Memory B cell (primary cell): ENCODE measurements around the gene RYR1.
"Not testable (repeated sequence)": the region's sequence is repeated elsewhere in the genome, so short reads cannot be mapped to it uniquely, and the experiment has no call there.

ENCODE experiments used
- ATAC-seq: fragments of 150-1000 bp; cut with Tn5 transposase; 2 replicates; pipeline ENCODE4 v1.10.0; 2021; ENCODE audit warnings: low read depth, mild to moderate bottlenecking, moderate library complexity
- DNase-seq, 2 donors: peaks; one replicate each; pipeline ENCODE4 v3.0.0; 2022; ENCODE audit warnings: low spot score in 2 of 2
- H3K27ac Mint-ChIP-seq: one replicate; pipeline ENCODE4 v1.8.0; 2022; ENCODE audit warnings: mild to moderate bottlenecking, moderate library complexity, mixed read lengths
- H3K27me3 Mint-ChIP-seq: one replicate; pipeline ENCODE4 v1.8.0; 2022; ENCODE audit warnings: mixed read lengths
- H3K36me3 Mint-ChIP-seq: one replicate; pipeline ENCODE4 v1.8.0; 2022; ENCODE audit warnings: mild to moderate bottlenecking, mixed read lengths
- H3K4me1 Mint-ChIP-seq: one replicate; pipeline ENCODE4 v1.8.0; 2022; ENCODE audit warnings: mixed read lengths
- H3K4me3 Mint-ChIP-seq: one replicate; pipeline ENCODE4 v1.8.0; 2022; ENCODE audit warnings: mild to moderate bottlenecking, moderate library complexity, mixed read lengths
- H3K9me3 Mint-ChIP-seq: one replicate; pipeline ENCODE4 v1.8.0; 2022; ENCODE audit warnings: mixed read lengths

Gene RYR1

GRCh38 chr19:38427035-38427677 is 6.3 kb upstream of the RYR1 start:
- not testable (repeated sequence) for H3K27ac Mint-ChIP-seq, H3K27me3 Mint-ChIP-seq, DNase-seq, H3K36me3 Mint-ChIP-seq, H3K9me3 Mint-ChIP-seq
- H3K4me3 Mint-ChIP-seq = peak overlapping the region; percentile 3
- ATAC-seq = peak; percentile 65
- peaks cover 18% of the 10 kb centered on the region for H3K4me1 Mint-ChIP-seq

- Mint-ChIP-seq H3K27ac (no peak overlapping the region), H3K4me1 (peaks cover 25% of the 10 kb centered on the region), H3K9me3 (no peaks in the 10 kb centered on the region), H3K36me3 (no peaks in the 10 kb centered on the region), H3K27me3 (peaks cover 10% of the 10 kb centered on the region), H3K4me3 (no peak overlapping the region)
- ATAC-seq (no peak), DNase-seq (no peak)
Observed at GRCh38 chr19:38429055-38429810, 4.3 kb upstream of the RYR1 start.

- Mint-ChIP-seq H3K27ac (no peak overlapping the region), H3K36me3 (no peaks in the 10 kb centered on the region), H3K9me3 (no peaks in the 10 kb centered on the region), H3K4me3 (no peak overlapping the region), H3K4me1 (peaks cover 28% of the 10 kb centered on the region), H3K27me3 (peaks cover 12% of the 10 kb centered on the region)
- no peak for ATAC-seq
- no peak for DNase-seq
Observed at GRCh38 chr19:38429811-38430156, 3.7 kb upstream of the RYR1 start.

DNA sequence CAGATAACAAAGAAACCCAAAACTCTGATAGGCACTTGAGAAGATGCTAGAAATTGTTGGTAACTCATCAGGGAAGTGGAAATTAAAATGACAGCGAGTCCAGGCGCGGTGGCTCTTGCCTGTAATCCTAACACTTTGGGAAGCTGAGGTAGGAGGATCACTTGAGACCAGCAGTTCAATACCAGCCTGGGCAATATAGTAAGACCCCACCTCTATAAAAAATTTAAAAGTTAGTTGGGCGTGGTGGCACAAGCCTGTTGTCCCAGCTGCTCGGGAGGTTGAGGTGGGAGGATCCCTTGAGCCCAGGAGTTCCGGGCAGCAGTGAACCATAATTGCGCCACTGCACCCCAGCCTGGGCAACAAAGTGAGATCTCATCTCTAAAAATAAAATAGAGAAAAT is 2.6 kb upstream of the RYR1 start:
- H3K9me3 Mint-ChIP-seq = no peaks in the 10 kb centered on the region
- no peak overlapping the region for H3K27ac Mint-ChIP-seq
- H3K36me3 Mint-ChIP-seq = no peaks in the 10 kb centered on the region
- peaks cover 12% of the 10 kb centered on the region for H3K27me3 Mint-ChIP-seq
- no peak for DNase-seq
- H3K4me3 Mint-ChIP-seq = no peak overlapping the region
- ATAC-seq = no peak
- H3K4me1 Mint-ChIP-seq = peaks cover 21% of the 10 kb centered on the region

GRCh38 chr19:38434549-38435051 is 1.1 kb downstream of the RYR1 start:
- Mint-ChIP-seq H3K36me3 (no peaks in the 10 kb centered on the region), H3K27me3 (peaks cover 10% of the 10 kb centered on the region), H3K4me1 (peaks cover 10% of the 10 kb centered on the region), H3K9me3 (no peaks in the 10 kb centered on the region), H3K27ac (no peak overlapping the region), H3K4me3 (peak overlapping the region; percentile 24)
- no peak for ATAC-seq
- no peak for DNase-seq

DNA sequence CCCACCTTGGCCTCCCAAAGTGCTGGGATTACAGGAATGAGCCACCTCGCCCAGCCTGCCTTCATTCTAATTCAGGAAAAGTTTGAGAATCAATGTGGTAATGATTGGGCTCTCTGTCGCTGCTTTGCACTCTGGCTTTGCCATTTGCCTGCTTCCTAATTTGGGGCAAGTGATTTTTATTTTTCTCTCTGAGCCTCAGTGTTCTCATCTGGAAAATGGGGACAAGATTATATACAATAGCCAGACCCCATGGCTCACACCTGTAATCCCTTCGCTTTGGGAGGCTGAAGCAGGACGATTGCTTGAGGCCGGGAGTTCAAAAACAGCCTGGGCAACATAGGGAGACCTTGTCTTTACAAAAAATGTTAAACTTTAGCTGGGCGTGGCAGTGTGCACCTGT is 3.8 kb downstream of the RYR1 start:
- peaks cover 15% of the 10 kb centered on the region for H3K4me1 Mint-ChIP-seq
- H3K27me3 Mint-ChIP-seq = peaks cover 16% of the 10 kb centered on the region
- ATAC-seq (no peak), DNase-seq (no peak)
- H3K4me3 Mint-ChIP-seq = no peak overlapping the region
- H3K36me3 Mint-ChIP-seq = no peaks in the 10 kb centered on the region
- no peaks in the 10 kb centered on the region for H3K9me3 Mint-ChIP-seq
- H3K27ac Mint-ChIP-seq = no peak overlapping the region

DNA sequence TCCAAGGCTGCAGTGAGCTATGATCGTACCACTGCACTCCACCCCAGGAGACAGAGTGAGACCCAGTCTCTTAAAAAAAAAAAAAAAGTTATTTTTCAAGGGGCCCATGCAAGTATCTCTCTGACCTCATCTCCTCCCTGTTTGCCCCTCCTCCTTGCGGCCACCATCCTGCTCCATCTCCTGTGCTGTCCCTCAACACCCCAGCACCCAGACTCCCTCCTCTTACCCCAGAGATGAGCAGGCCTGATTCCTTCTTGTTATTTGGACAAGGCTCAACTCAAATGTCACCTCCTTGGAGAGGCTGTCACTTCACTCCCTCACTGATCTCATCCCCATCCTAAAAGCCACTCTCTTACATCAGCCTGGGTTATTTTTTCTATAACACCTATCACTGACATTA is 4.4 kb downstream of the RYR1 start:
- H3K4me1 Mint-ChIP-seq = peaks cover 15% of the 10 kb centered on the region
- ATAC-seq (no peak), DNase-seq (no peak)
- no peak overlapping the region for H3K27ac Mint-ChIP-seq
- H3K4me3 Mint-ChIP-seq = no peak overlapping the region
- H3K27me3 Mint-ChIP-seq = peaks cover 18% of the 10 kb centered on the region
- H3K9me3 Mint-ChIP-seq = no peaks in the 10 kb centered on the region
- no peaks in the 10 kb centered on the region for H3K36me3 Mint-ChIP-seq

DNA sequence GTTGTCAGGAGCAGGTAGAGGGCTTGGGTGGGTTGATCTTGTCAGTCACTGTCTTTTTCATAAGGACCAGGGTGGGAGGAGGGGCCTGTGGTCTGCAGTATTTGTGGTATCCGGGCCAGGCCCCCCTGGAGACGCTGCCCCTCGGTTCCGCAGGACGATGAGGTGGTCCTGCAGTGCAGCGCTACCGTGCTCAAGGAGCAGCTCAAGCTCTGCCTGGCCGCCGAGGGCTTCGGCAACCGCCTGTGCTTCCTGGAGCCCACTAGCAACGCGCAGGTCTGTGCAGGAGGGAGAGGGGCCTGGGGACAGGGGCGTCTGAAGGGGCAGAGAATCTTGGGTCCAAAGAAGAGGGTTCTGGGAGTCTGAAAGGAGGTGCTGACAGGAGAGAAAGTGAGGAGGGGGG is 7.1 kb downstream of the RYR1 start:
- H3K27me3 Mint-ChIP-seq = peaks cover 27% of the 10 kb centered on the region
- no peak overlapping the region for H3K27ac Mint-ChIP-seq
- ATAC-seq (no peak), DNase-seq (no peak)
- H3K36me3 Mint-ChIP-seq = no peaks in the 10 kb centered on the region
- no peak overlapping the region for H3K4me3 Mint-ChIP-seq
- peaks cover 5% of the 10 kb centered on the region for H3K4me1 Mint-ChIP-seq
- no peaks in the 10 kb centered on the region for H3K9me3 Mint-ChIP-seq

DNA sequence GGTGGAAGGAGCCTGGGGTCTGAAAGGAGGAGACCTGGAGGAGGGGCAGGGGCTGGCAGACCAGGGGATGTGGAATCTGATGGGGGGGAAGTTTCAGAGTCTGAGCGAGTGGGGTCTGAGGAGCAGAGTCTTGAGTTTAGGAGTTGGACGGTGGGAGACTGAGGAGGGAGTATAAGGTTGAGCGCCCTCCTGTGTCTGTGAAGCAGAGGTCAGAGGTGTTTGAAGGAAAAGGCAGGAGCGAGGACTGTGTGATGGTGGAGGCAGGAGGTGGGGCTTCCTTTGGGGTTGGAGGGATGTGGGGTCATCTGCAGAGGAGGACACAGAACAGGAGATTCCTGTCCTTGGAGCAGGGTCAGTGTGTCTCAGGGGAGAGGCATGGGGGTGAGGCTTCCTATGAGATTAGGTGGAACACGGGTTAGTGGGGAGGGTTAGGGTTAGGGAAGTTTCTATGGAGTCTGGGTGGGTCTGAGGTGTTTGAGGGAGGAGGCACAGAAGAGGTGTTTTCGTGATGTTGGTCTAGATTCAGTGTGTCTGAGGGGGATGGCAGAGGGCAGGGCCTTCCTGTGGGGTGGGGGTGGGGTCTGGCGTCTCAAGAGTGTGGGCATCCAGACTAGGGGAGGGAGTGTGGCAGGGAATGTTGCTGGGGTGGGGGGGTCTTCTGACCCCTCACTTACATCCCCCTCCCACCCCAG is 8.3 kb downstream of the RYR1 start:
- Mint-ChIP-seq H3K4me1 (peaks cover 5% of the 10 kb centered on the region), H3K36me3 (no peaks in the 10 kb centered on the region), H3K27me3 (peaks cover 30% of the 10 kb centered on the region), H3K4me3 (no peak overlapping the region), H3K9me3 (no peaks in the 10 kb centered on the region), H3K27ac (no peak overlapping the region)
- ATAC-seq = peak; percentile 26
- DNase-seq = no peak

DNA sequence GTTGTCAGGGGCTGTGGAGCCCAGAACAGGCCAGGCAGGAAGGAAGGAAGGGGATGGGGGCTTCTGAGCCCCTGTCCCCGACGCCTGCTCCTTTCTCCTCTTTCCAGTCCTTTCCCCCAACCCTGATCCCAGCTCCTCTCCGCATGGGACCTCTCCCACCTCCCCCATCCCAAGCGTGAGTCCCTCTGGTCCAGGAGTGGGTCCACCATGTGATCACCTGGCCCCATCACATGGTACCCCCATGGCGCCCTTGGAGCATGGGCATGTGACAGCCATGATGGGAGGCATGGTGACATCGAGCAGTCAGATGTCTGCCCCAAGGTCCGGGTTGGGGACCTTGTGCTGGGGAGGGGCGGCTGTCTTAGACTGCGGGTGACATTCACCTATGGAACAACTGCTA is 9.2 kb downstream of the RYR1 start:
- Mint-ChIP-seq H3K27me3 (peaks cover 30% of the 10 kb centered on the region), H3K9me3 (no peaks in the 10 kb centered on the region), H3K27ac (no peak overlapping the region), H3K4me3 (no peak overlapping the region), H3K4me1 (peaks cover 5% of the 10 kb centered on the region), H3K36me3 (no peaks in the 10 kb centered on the region)
- DNase-seq (no peak), ATAC-seq (no peak)

- no peak for DNase-seq
- H3K4me1 Mint-ChIP-seq = peaks cover 5% of the 10 kb centered on the region
- H3K9me3 Mint-ChIP-seq = no peaks in the 10 kb centered on the region
- H3K36me3 Mint-ChIP-seq = no peaks in the 10 kb centered on the region
- H3K27me3 Mint-ChIP-seq = peaks cover 27% of the 10 kb centered on the region
- no peak for ATAC-seq
- H3K27ac Mint-ChIP-seq = no peak overlapping the region
- H3K4me3 Mint-ChIP-seq = no peak overlapping the region
Observed at GRCh38 chr19:38443458-38443999, 10.0 kb downstream of the RYR1 start.

- peaks cover 2% of the 10 kb centered on the region for H3K9me3 Mint-ChIP-seq
- H3K36me3 Mint-ChIP-seq = peaks cover 2% of the 10 kb centered on the region
- DNase-seq (no peak), ATAC-seq (no peak)
- peaks cover 5% of the 10 kb centered on the region for H3K4me1 Mint-ChIP-seq
- H3K27ac Mint-ChIP-seq = no peak overlapping the region
- no peak overlapping the region for H3K4me3 Mint-ChIP-seq
- H3K27me3 Mint-ChIP-seq = peaks cover 30% of the 10 kb centered on the region
Observed at GRCh38 chr19:38444026-38444425, 10.5 kb downstream of the RYR1 start.

- peaks cover 31% of the 10 kb centered on the region for H3K27me3 Mint-ChIP-seq
- DNase-seq (no peak), ATAC-seq (no peak)
- H3K36me3 Mint-ChIP-seq = peaks cover 4% of the 10 kb centered on the region
- no peak overlapping the region for H3K27ac Mint-ChIP-seq
- no peak overlapping the region for H3K4me3 Mint-ChIP-seq
- peaks cover 4% of the 10 kb centered on the region for H3K9me3 Mint-ChIP-seq
- peaks cover 5% of the 10 kb centered on the region for H3K4me1 Mint-ChIP-seq
Observed at GRCh38 chr19:38445362-38445761, 11.9 kb downstream of the RYR1 start.

DNA sequence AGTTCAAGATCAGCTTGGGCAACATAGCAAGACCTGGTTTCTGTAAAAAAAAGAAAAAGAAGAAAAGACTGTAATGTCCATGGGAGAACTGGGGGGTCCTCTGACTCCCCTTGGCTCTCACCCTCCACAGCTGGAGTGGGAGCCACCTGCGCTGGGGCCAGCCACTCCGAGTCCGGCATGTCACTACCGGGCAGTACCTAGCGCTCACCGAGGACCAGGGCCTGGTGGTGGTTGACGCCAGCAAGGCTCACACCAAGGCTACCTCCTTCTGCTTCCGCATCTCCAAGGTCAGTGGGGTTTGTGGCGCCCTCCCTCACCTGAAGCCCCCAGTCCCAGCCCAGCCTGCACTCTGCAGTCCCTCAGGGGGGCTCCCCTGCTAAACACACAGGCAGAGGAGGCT is 14.7 kb downstream of the RYR1 start:
- Mint-ChIP-seq H3K27ac (no peak overlapping the region), H3K27me3 (peaks cover 23% of the 10 kb centered on the region), H3K4me3 (no peak overlapping the region), H3K36me3 (peaks cover 4% of the 10 kb centered on the region), H3K9me3 (peaks cover 6% of the 10 kb centered on the region), H3K4me1 (no peaks in the 10 kb centered on the region)
- DNase-seq (no peak), ATAC-seq (no peak)
